OCI-LY3 (cell line): ENCODE measurements around the gene UCN2.

Experiments used
- H2AFZ ChIP-seq: fragments of 200-600, 300-600 bp; shearing (Covaris generic); 2 replicates; pipeline ENCODE4 v1.6.0; 2014; ENCODE audit warnings: antibody characterized with exemption, low read depth, low read length
- H3K27ac ChIP-seq: fragments of 200-600, 300-600 bp; sonication (generic); 2 replicates; pipeline ENCODE4 v1.5.1; 2014; ENCODE audit warnings: mild to moderate bottlenecking, low read length, moderate library complexity, mixed read lengths
- H3K27me3 ChIP-seq: fragments of 200-600, 300-600 bp; sonication (generic); 2 replicates; pipeline ENCODE4 v1.6.1; 2014; ENCODE audit warnings: low read depth, low read length, mixed read lengths
- H3K36me3 ChIP-seq: fragments of 200-600, 300-600 bp; sonication (generic); replicated peaks from 2 replicates; pipeline ENCODE3; 2014; ENCODE audit warnings: low read depth, low read length, mixed read lengths
- H3K4me1 ChIP-seq: fragments of 300-600, 200-600 bp; sonication (generic); 2 replicates; pipeline ENCODE4 v1.6.1; 2014; ENCODE audit warnings: low read length, mixed read lengths
- H3K4me2 ChIP-seq: fragments of 200-600, 300-600 bp; sonication (generic); 2 replicates; pipeline ENCODE4 v1.6.1; 2014; ENCODE audit warnings: low read length, mixed read lengths
- H3K4me3 ChIP-seq: fragments of 300-600, 200-600 bp; sonication (generic); 2 replicates; pipeline ENCODE4 v1.5.1; 2014; ENCODE audit warnings: antibody characterized with exemption, mild to moderate bottlenecking, low read length, moderate library complexity
- H3K79me2 ChIP-seq: fragments of 300-600, 200-600 bp; shearing (Covaris generic); 2 replicates; pipeline ENCODE4 v1.6.1; 2014; ENCODE audit warnings: mild to moderate bottlenecking, low read length, mixed read lengths
- H3K9ac ChIP-seq: fragments of 300-600, 200-600 bp; shearing (Covaris generic); 2 replicates; pipeline ENCODE4 v1.6.0; 2014; ENCODE audit warnings: mild to moderate bottlenecking, low read length, moderate library complexity
- H3K9me3 ChIP-seq: fragments of 200-600, 300-600 bp; shearing (Covaris generic); 2 replicates; pipeline ENCODE4 v1.6.1; 2014; ENCODE audit warnings: low read length, mixed read lengths; ENCODE audit not compliant: insufficient read depth
- H4K20me1 ChIP-seq: fragments of 200-600, 300-600 bp; sonication (generic); 2 replicates; pipeline ENCODE4 v1.6.1; 2016; ENCODE audit warnings: low read length, mixed read lengths; ENCODE audit not compliant: insufficient read depth
- EZH2phosphoT487 ChIP-seq: fragments of 200-600 bp; shearing (Covaris generic); IDR thresholded peaks from 2 replicates; pipeline ENCODE4 v1.6.1; 2018; ENCODE audit warnings: antibody characterized with exemption, mixed run types, low read depth
- TF ChIP-seq, protein P1 (sequence below): fragments of 200-600, 300-600 bp; sonication (generic); IDR thresholded peaks from 2 replicates; pipeline ENCODE4 v1.5.1; 2014; ENCODE audit warnings: antibody characterized with exemption, low read length, low read depth

UCN2 gene

DNA sequence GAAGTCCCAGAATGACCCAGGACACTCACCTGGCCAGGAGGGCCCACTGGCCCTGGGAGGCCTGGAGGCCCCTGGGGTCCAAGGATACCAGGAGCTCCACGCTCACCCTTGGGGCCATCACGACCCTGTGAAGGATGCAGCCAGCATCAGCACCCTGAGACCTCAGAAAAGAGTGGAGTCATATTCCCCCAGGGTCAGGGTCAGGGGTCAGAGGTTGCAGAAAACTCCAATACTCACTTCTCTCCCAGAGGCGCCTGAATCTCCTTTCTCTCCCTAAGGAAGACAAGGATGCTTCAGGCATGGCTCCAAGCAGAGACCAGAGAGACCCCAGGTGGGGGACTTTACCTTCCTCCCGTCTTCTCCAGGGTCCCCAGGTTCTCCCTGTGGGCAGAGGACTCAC is 13.1 kb upstream of the UCN2 start:
- Histone ChIP-seq H3K79me2 (no peaks in the 10 kb centered on the region), H3K4me1 (no peaks in the 10 kb centered on the region), H3K4me2 (no peak overlapping the region), H4K20me1 (no peaks in the 10 kb centered on the region), H3K27ac (no peak overlapping the region), H3K27me3 (no peaks in the 10 kb centered on the region), H2AFZ (no peak overlapping the region), H3K9me3 (no peaks in the 10 kb centered on the region), H3K9ac (no peak overlapping the region), H3K4me3 (no peak overlapping the region), H3K36me3 (no peaks in the 10 kb centered on the region)
- no peak for TF ChIP-seq EZH2phosphoT487
- TF ChIP-seq, protein P1, sequence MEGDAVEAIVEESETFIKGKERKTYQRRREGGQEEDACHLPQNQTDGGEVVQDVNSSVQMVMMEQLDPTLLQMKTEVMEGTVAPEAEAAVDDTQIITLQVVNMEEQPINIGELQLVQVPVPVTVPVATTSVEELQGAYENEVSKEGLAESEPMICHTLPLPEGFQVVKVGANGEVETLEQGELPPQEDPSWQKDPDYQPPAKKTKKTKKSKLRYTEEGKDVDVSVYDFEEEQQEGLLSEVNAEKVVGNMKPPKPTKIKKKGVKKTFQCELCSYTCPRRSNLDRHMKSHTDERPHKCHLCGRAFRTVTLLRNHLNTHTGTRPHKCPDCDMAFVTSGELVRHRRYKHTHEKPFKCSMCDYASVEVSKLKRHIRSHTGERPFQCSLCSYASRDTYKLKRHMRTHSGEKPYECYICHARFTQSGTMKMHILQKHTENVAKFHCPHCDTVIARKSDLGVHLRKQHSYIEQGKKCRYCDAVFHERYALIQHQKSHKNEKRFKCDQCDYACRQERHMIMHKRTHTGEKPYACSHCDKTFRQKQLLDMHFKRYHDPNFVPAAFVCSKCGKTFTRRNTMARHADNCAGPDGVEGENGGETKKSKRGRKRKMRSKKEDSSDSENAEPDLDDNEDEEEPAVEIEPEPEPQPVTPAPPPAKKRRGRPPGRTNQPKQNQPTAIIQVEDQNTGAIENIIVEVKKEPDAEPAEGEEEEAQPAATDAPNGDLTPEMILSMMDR, result no peak

DNA sequence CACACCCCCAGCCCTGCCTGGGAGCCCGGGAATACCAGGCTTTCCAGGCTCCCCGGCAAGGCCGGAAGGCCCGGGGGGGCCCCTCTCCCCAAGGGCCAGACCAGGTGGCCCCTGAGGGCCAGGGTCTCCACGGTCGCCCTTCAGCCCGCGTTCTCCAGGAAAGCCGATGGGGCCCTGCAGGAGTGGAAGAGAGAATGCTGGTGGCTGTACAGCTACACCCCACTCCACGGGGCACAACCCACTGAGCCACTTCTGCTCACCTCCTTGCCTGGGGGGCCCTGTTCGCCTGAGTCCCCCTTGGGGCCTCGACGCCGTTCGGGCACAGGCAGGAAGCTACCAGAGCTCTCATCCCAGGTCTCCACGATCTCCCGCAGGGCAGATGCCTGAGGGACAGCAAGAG is 11.8 kb upstream of the UCN2 start:
- no peaks in the 10 kb centered on the region for H3K27me3 ChIP-seq
- no peak overlapping the region for H2AFZ ChIP-seq
- no peak overlapping the region for H3K4me3 ChIP-seq
- TF ChIP-seq, protein P1, result no peak
- no peak for TF ChIP-seq EZH2phosphoT487
- H3K4me1 ChIP-seq, result no peaks in the 10 kb centered on the region
- no peaks in the 10 kb centered on the region for H3K36me3 ChIP-seq
- H3K4me2 ChIP-seq, result no peak overlapping the region
- no peak overlapping the region for H3K9ac ChIP-seq
- H4K20me1 ChIP-seq, result no peaks in the 10 kb centered on the region
- H3K79me2 ChIP-seq, result no peaks in the 10 kb centered on the region
- H3K27ac ChIP-seq, result no peak overlapping the region
- H3K9me3 ChIP-seq, result no peaks in the 10 kb centered on the region

GRCh38 chr3:48573973-48574585 is 10.5 kb upstream of the UCN2 start:
- H3K4me3 ChIP-seq, result no peak overlapping the region
- TF ChIP-seq EZH2phosphoT487, result no peak
- TF ChIP-seq, protein P1, result no peak
- no peaks in the 10 kb centered on the region for H3K79me2 ChIP-seq
- H3K4me1 ChIP-seq, result no peaks in the 10 kb centered on the region
- H3K4me2 ChIP-seq, result no peak overlapping the region
- H3K9ac ChIP-seq, result no peak overlapping the region
- no peaks in the 10 kb centered on the region for H4K20me1 ChIP-seq
- H2AFZ ChIP-seq, result no peak overlapping the region
- no peak overlapping the region for H3K27ac ChIP-seq
- H3K9me3 ChIP-seq, result no peaks in the 10 kb centered on the region
- H3K36me3 ChIP-seq, result no peaks in the 10 kb centered on the region
- H3K27me3 ChIP-seq, result no peaks in the 10 kb centered on the region

GRCh38 chr3:48572517-48572916 is 8.9 kb upstream of the UCN2 start:
- no peak overlapping the region for H3K4me3 ChIP-seq
- H3K27ac ChIP-seq, result no peak overlapping the region
- H3K9ac ChIP-seq, result no peak overlapping the region
- no peak overlapping the region for H3K4me2 ChIP-seq
- TF ChIP-seq, protein P1, result no peak
- H4K20me1 ChIP-seq, result no peaks in the 10 kb centered on the region
- H3K27me3 ChIP-seq, result no peaks in the 10 kb centered on the region
- no peaks in the 10 kb centered on the region for H3K36me3 ChIP-seq
- no peaks in the 10 kb centered on the region for H3K79me2 ChIP-seq
- H3K9me3 ChIP-seq, result no peaks in the 10 kb centered on the region
- H3K4me1 ChIP-seq, result no peaks in the 10 kb centered on the region
- no peak overlapping the region for H2AFZ ChIP-seq
